Measurements from ENCODE around the gene POU2F1. TPM values are rescaled to one million over a fixed set of nuclear protein-coding genes. Genes with fewer than 3 reads are reported as not detected.

Gene POU2F1
- total RNA-seq, 4 donors from 2014 or later = 8.7 to 34.0 (median 9.6) TPM

- 51 to 53% methylated on average over 6 of the region's 6 CpGs for WGBS, 2 donors
- TF ChIP-seq POLR2A (IDR thresholded peaks at IDR 0.05) = no peak
- no peak for TF ChIP-seq CTCF (IDR thresholded peaks at IDR 0.05)
- DNase-seq (ENCODE audit: low spot score in 2 of 2) = no peak
- no peak overlapping the region for H3K4me3 ChIP-seq (ENCODE audit: low read depth, poor library complexity, severe bottlenecking)
- intact Hi-C loops (cut with DNase I; ENCODE audit: low total_unique reads) = no loop called here
Observed at GRCh38 chr1:167207940-167208623, 12.6 kb upstream of the POU2F1 start.

- 74 to 85% methylated on average over 1 of the region's 1 CpG for WGBS, 2 donors
Observed at GRCh38 chr1:167208624-167208976, 12.1 kb upstream of the POU2F1 start.

GRCh38 chr1:167209044-167209443, 11.6 kb upstream of the POU2F1 start:
- DNase-seq (ENCODE audit: low spot score in 2 of 2) = no peak
- H3K4me3 ChIP-seq (ENCODE audit: low read depth, poor library complexity, severe bottlenecking) = no peak overlapping the region
- intact Hi-C loops (cut with DNase I; ENCODE audit: low total_unique reads) = no loop called here
- 76 to 79% methylated on average over 1 of the region's 1 CpG for WGBS, 2 donors
- TF ChIP-seq CTCF (IDR thresholded peaks at IDR 0.05) (no peak), POLR2A (IDR thresholded peaks at IDR 0.05) (no peak)

More at GRCh38 chr1:167208624-167208976, 12.1 kb upstream of the POU2F1 start:
- intact Hi-C loops (cut with DNase I; ENCODE audit: low total_unique reads) = no loop called here
- H3K4me3 ChIP-seq (ENCODE audit: low read depth, poor library complexity, severe bottlenecking) = no peak overlapping the region
- no peak for DNase-seq (ENCODE audit: low spot score in 2 of 2)
- TF ChIP-seq POLR2A (IDR thresholded peaks at IDR 0.05) (no peak), CTCF (IDR thresholded peaks at IDR 0.05) (no peak)

- intact Hi-C loops (cut with DNase I; ENCODE audit: low total_unique reads) = loop anchor here (10.0 kb wide), 1 partner anchor 146 kb away; no protein-coding TSS in a partner anchor
- TF ChIP-seq CTCF (IDR thresholded peaks at IDR 0.05) = no peak
- no peak overlapping the region for H3K4me3 ChIP-seq (ENCODE audit: low read depth, poor library complexity, severe bottlenecking)
- 84 to 88% methylated on average over 15 of the region's 15 CpGs for WGBS, 2 donors
- DNase-seq (ENCODE audit: low spot score in 2 of 2) = no peak
Observed at GRCh38 chr1:167210966-167211674, 9.6 kb upstream of the POU2F1 start.

GRCh38 chr1:167212025-167212424, 8.7 kb upstream of the POU2F1 start:
- DNase-seq (ENCODE audit: low spot score in 2 of 2) = no peak
- no peak overlapping the region for H3K4me3 ChIP-seq (ENCODE audit: low read depth, poor library complexity, severe bottlenecking)
- intact Hi-C loops (cut with DNase I; ENCODE audit: low total_unique reads) = loop anchor here (10.0 kb wide), 1 partner anchor 147 kb away; no protein-coding TSS in a partner anchor
- no peak for TF ChIP-seq CTCF (IDR thresholded peaks at IDR 0.05)
- no peak for TF ChIP-seq POLR2A (IDR thresholded peaks at IDR 0.05)

Measured in lower leg skin (tissue), 4 donors.